PC-9 (cell line): ENCODE data around the gene KLHL35.

Experiments used
- EZH2 ChIP-seq: fragments of 200-600 bp; sonication (generic); IDR thresholded peaks from 2 replicates; pipeline ENCODE4 v1.8.0; 2017; ENCODE audit warnings: antibody characterized with exemption, low read depth
- TF ChIP-seq, protein P1 (sequence below): fragments of 200-600 bp; sonication (generic); conservative IDR thresholded peaks from 2 replicates; pipeline ENCODE4 v1.6.1; 2017; ENCODE audit warnings: mixed run types, antibody characterized with exemption, mild to moderate bottlenecking, moderate library complexity

DNA sequence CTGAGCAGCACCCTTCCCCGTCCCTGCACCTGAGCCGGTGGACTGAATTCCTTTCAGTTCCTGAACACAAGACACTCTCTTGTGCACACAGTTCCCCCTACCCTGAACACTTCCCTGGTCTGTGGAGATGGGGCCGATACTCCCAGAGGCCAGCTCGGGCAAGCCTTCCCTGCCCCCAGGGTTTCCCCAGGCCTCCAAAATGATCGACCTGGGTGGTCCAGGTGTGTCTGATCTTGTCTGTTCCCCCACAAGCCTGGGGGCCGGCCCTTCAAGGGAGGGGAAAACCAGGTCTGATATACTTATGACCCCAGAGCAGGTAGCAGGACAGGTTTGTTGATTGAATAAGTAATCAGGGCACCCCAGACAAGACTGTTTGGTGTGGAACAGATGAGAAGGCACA, 40.7 kb upstream of the KLHL35 start:
- TF ChIP-seq EZH2 = no peak
- TF ChIP-seq, protein P1, sequence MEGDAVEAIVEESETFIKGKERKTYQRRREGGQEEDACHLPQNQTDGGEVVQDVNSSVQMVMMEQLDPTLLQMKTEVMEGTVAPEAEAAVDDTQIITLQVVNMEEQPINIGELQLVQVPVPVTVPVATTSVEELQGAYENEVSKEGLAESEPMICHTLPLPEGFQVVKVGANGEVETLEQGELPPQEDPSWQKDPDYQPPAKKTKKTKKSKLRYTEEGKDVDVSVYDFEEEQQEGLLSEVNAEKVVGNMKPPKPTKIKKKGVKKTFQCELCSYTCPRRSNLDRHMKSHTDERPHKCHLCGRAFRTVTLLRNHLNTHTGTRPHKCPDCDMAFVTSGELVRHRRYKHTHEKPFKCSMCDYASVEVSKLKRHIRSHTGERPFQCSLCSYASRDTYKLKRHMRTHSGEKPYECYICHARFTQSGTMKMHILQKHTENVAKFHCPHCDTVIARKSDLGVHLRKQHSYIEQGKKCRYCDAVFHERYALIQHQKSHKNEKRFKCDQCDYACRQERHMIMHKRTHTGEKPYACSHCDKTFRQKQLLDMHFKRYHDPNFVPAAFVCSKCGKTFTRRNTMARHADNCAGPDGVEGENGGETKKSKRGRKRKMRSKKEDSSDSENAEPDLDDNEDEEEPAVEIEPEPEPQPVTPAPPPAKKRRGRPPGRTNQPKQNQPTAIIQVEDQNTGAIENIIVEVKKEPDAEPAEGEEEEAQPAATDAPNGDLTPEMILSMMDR = no peak
